GM12874 (cell line): ENCODE measurements around the gene ASIP.

ENCODE experiments used
- CTCF ChIP-seq: IDR thresholded peaks from 2 replicates; pipeline ENCODE4 v1.5.1; 2011; ENCODE audit warnings: low read depth, mild to moderate bottlenecking, control low read depth, low read length, moderate library complexity; ENCODE audit not compliant: insufficient read depth

The ASIP gene

GRCh38 chr20:34282041-34282440 lies 40.8 kb downstream of the ASIP start:
- no peak for TF ChIP-seq CTCF

GRCh38 chr20:34283844-34284243 lies 42.6 kb downstream of the ASIP start:
- TF ChIP-seq CTCF: no peak

- TF ChIP-seq CTCF: no peak
Observed at GRCh38 chr20:34285450-34285849, 44.2 kb downstream of the ASIP start.

GRCh38 chr20:34290471-34290870 lies 49.2 kb downstream of the ASIP start:
- no peak for TF ChIP-seq CTCF

- no peak for TF ChIP-seq CTCF
Observed at GRCh38 chr20:34292496-34292895, 51.3 kb downstream of the ASIP start.

- TF ChIP-seq CTCF: no peak
Observed at GRCh38 chr20:34293119-34293518, 51.9 kb downstream of the ASIP start.

- TF ChIP-seq CTCF: no peak
Observed at GRCh38 chr20:34293589-34293988, 52.4 kb downstream of the ASIP start.

- no peak for TF ChIP-seq CTCF
Observed at GRCh38 chr20:34294563-34294962, 53.3 kb downstream of the ASIP start.
